GM19238 (cell line): Measurements from ENCODE around the gene MEP1B.
"Not testable (repeated sequence)": the region's sequence is repeated elsewhere in the genome, so short reads cannot be mapped to it uniquely, and the experiment has no call there.

Experiments used
- DNase-seq: peaks from one replicate; pipeline ENCODE4 v3.0.0; 2011; ENCODE audit warnings: low spot score; ENCODE audit not compliant: insufficient read length

Gene MEP1B

GRCh38 chr18:32189790-32190189, at the start of gene MEP1B:
MEP1B (plus strand) TSS chr18:32190039; CDS start chr18:32190071, 32 bp downstream.
- no peak for DNase-seq

GRCh38 chr18:32148185-32148870, 41.5 kb upstream of the MEP1B start:
- DNase-seq: no peak

GRCh38 chr18:32152705-32153448, 37.0 kb upstream of the MEP1B start:
- DNase-seq: peak; percentile 5

- DNase-seq: no peak
These were observed 33.0 kb upstream of the MEP1B start for GRCh38 chr18:32156855-32157254.

- DNase-seq: no peak
These were observed 32.3 kb upstream of the MEP1B start for GRCh38 chr18:32157580-32157979.

- DNase-seq: peak; percentile 37
These were observed 31.7 kb upstream of the MEP1B start for GRCh38 chr18:32158108-32158624.

- DNase-seq: not testable (repeated sequence)
These were observed 31.2 kb upstream of the MEP1B start for GRCh38 chr18:32158631-32159030.

GRCh38 chr18:32160547-32160946, 29.3 kb upstream of the MEP1B start:
- no peak for DNase-seq

- no peak for DNase-seq
These were observed 21.7 kb upstream of the MEP1B start for GRCh38 chr18:32167980-32168730.

- no peak for DNase-seq
These were observed 16.2 kb upstream of the MEP1B start for GRCh38 chr18:32173654-32174053.

GRCh38 chr18:32174719-32175118, 15.1 kb upstream of the MEP1B start:
- no peak for DNase-seq

GRCh38 chr18:32175265-32175664, 14.6 kb upstream of the MEP1B start:
- DNase-seq: no peak

- not testable (repeated sequence) for DNase-seq
These were observed 13.1 kb upstream of the MEP1B start for GRCh38 chr18:32176745-32177144.

GRCh38 chr18:32177530-32177929, 12.3 kb upstream of the MEP1B start:
- no peak for DNase-seq

GRCh38 chr18:32183503-32183902, 6.3 kb upstream of the MEP1B start:
- no peak for DNase-seq

GRCh38 chr18:32190209-32190608, 370 bp downstream of the MEP1B start:
- no peak for DNase-seq

- DNase-seq: no peak
These were observed 6.3 kb downstream of the MEP1B start for GRCh38 chr18:32195881-32196815.

GRCh38 chr18:32200766-32201165, 10.9 kb downstream of the MEP1B start:
- no peak for DNase-seq

GRCh38 chr18:32201948-32202672, 12.3 kb downstream of the MEP1B start:
- no peak for DNase-seq

- DNase-seq: no peak
These were observed 18.2 kb downstream of the MEP1B start for GRCh38 chr18:32208023-32208422.
